Thyroid gland (tissue), 4 donors: ENCODE results near the gene CTU1. TPM values are rescaled to one million over a fixed set of nuclear protein-coding genes. Genes with fewer than 3 reads are reported as not detected.

Experiments
- DNase-seq, 2 donors: peaks; one replicate each; pipeline ENCODE4 v3.0.0-alpha.2; 2019
- H3K27ac ChIP-seq, 3 donors: fragments of 200-600 bp; sonication (generic); 1 replicate in 2 of 3; 2 replicates in 1 of 3; pipeline ENCODE4 v1.5.1; 2016 to 2019; ENCODE audit warnings: mild to moderate bottlenecking in 1 of 3, moderate library complexity in 1 of 3
- H3K27me3 ChIP-seq: fragments of 200-600 bp; sonication (generic); one replicate; pipeline ENCODE4 v1.5.1; 2019
- H3K36me3 ChIP-seq, 2 donors: fragments of 200-600 bp; sonication (generic); one replicate each; pipeline ENCODE4 v1.5.1; 2016 to 2019
- H3K4me1 ChIP-seq, 2 donors: fragments of 200-600 bp; sonication (generic); one replicate each; pipeline ENCODE4 v1.5.1; 2017 to 2019
- H3K4me3 ChIP-seq, 3 donors: fragments of 200-600 bp; sonication (generic); replicated peaks in 1 of 3; 1 replicate in 2 of 3; 2 replicates in 1 of 3; pipeline ENCODE4 v1.5.1; 2016; ENCODE audit warnings: mild to moderate bottlenecking in 1 of 3
- H3K9me3 ChIP-seq: fragments of 200-600 bp; sonication (generic); one replicate; pipeline ENCODE4 v1.5.1; 2017
- POLR2A ChIP-seq, 2 donors: fragments of 450-650 bp; IDR thresholded peaks; one replicate each; pipeline ENCODE4 v1.6.1; 2017; ENCODE audit warnings: antibody characterized with exemption in 2 of 2, mild to moderate bottlenecking in 2 of 2, moderate library complexity in 1 of 2
- WGBS, 2 donors: methylation state at CpG; one replicate each; pipeline ENCODE4 v1.1.5; 2017; 5-methylcytosine and 5-hydroxymethylcytosine counted together
- intact Hi-C: fragments of 100-400 bp; cut with DNase I; formaldehyde crosslinking; loops from one replicate; pipeline ENCODE4 v1.15.1; 2023
- total RNA-seq, 4 donors: library from RNA; depleted of rRNA; stranded (reverse); fragments of >200 nt; gene quantifications; one replicate each; pipeline ENCODE4 v1.2.3, GENCODE V29; 2016
- TF ChIP-seq, protein P1 (sequence below), 6 experiments: fragments of 200-600 bp in 3 of 6; fragments of 450-650 bp in 3 of 6; sonication (generic) in 3 of 6; IDR thresholded peaks; one replicate each; pipeline ENCODE4 v1.5.1; 2016 to 2019; ENCODE audit warnings: antibody characterized with exemption in 6 of 6, mild to moderate bottlenecking in 2 of 6, inconsistent platforms in 1 of 6, moderate library complexity in 1 of 6

CTU1 gene
- total RNA-seq, 4 donors from 2014 or later: 7.5 to 13.6 (median 9.3) TPM

- no peaks in the 10 kb centered on the region for H3K4me1 ChIP-seq
- no peak overlapping the region for H3K4me3 ChIP-seq
- WGBS, 2 donors: 84% methylated on average over 8 of the region's 8 CpGs
- DNase-seq: no peak
- intact Hi-C loops: no loop called here
- TF ChIP-seq POLR2A (IDR thresholded peaks at IDR 0.05): no peak
- TF ChIP-seq, protein P1, sequence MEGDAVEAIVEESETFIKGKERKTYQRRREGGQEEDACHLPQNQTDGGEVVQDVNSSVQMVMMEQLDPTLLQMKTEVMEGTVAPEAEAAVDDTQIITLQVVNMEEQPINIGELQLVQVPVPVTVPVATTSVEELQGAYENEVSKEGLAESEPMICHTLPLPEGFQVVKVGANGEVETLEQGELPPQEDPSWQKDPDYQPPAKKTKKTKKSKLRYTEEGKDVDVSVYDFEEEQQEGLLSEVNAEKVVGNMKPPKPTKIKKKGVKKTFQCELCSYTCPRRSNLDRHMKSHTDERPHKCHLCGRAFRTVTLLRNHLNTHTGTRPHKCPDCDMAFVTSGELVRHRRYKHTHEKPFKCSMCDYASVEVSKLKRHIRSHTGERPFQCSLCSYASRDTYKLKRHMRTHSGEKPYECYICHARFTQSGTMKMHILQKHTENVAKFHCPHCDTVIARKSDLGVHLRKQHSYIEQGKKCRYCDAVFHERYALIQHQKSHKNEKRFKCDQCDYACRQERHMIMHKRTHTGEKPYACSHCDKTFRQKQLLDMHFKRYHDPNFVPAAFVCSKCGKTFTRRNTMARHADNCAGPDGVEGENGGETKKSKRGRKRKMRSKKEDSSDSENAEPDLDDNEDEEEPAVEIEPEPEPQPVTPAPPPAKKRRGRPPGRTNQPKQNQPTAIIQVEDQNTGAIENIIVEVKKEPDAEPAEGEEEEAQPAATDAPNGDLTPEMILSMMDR (IDR thresholded peaks at IDR 0.05): no peak
- no peak overlapping the region for H3K27ac ChIP-seq
- H3K9me3 ChIP-seq: no peaks in the 10 kb centered on the region
- no peaks in the 10 kb centered on the region for H3K36me3 ChIP-seq
- no peaks in the 10 kb centered on the region for H3K27me3 ChIP-seq
Measured at GRCh38 chr19:51121257-51121656, 13.0 kb upstream of the CTU1 start.

GRCh38 chr19:51120160-51120559 lies 12.0 kb upstream of the CTU1 start:
- DNase-seq: no peak
- intact Hi-C loops: no loop called here
- Histone ChIP-seq H3K27ac (no peak overlapping the region), H3K27me3 (no peaks in the 10 kb centered on the region), H3K4me3 (no peak overlapping the region), H3K9me3 (no peaks in the 10 kb centered on the region), H3K36me3 (no peaks in the 10 kb centered on the region), H3K4me1 (no peaks in the 10 kb centered on the region)
- 85 to 91% methylated on average over 6 of the region's 6 CpGs for WGBS, 2 donors
- TF ChIP-seq, protein P1 (IDR thresholded peaks at IDR 0.05): no peak
- no peak for TF ChIP-seq POLR2A (IDR thresholded peaks at IDR 0.05)

- H3K9me3 ChIP-seq: no peaks in the 10 kb centered on the region
- H3K27me3 ChIP-seq: no peaks in the 10 kb centered on the region
- DNase-seq: no peak
- no peaks in the 10 kb centered on the region for H3K4me1 ChIP-seq
- TF ChIP-seq POLR2A (IDR thresholded peaks at IDR 0.05): no peak
- TF ChIP-seq, protein P1 (IDR thresholded peaks at IDR 0.05): no peak
- intact Hi-C loops: no loop called here
- no peak overlapping the region for H3K4me3 ChIP-seq
- H3K36me3 ChIP-seq: no peaks in the 10 kb centered on the region
- no peak overlapping the region for H3K27ac ChIP-seq
- 85 to 92% methylated on average over 6 of the region's 6 CpGs for WGBS, 2 donors
Measured at GRCh38 chr19:51119611-51120010, 11.4 kb upstream of the CTU1 start.

GRCh38 chr19:51119101-51119500 lies 10.9 kb upstream of the CTU1 start:
- no peak for TF ChIP-seq POLR2A (IDR thresholded peaks at IDR 0.05)
- TF ChIP-seq, protein P1 (IDR thresholded peaks at IDR 0.05): no peak
- no peak for DNase-seq
- intact Hi-C loops: no loop called here

DNA sequence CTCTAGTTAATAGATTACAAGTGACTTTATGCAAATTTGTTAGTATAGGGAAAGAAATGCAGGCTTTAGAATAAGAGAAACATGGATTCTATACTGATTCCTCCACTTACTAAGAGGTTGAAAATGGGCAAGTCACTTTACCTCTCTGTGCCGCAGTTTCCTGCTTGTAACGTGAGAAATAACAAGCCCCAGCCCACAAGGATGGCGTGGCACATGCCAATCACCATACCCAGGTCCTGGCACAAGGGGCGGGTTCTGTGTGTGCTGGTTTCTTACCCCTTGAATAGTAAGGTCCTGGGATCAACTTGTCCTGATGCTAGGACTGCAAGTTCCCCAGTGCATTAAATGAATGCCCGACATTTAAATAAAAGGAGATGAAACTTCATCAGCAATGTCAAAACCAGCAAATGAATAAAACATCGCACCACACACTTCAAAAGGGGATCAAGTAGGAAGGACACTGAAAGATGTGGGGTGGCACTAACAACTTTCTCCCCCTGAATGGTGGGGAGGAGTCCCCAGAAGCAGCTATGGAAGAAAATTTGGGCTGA lies 8.6 kb upstream of the CTU1 start:
- TF ChIP-seq, protein P1 (IDR thresholded peaks at IDR 0.05): no peak
- TF ChIP-seq POLR2A (IDR thresholded peaks at IDR 0.05): no peak
- intact Hi-C loops: no loop called here
- H3K4me1 ChIP-seq: no peaks in the 10 kb centered on the region
- DNase-seq: no peak
- H3K36me3 ChIP-seq: no peaks in the 10 kb centered on the region
- WGBS, 2 donors: 78 to 84% methylated on average over 6 of the region's 6 CpGs
- H3K27me3 ChIP-seq: no peaks in the 10 kb centered on the region
- H3K27ac ChIP-seq: no peak overlapping the region
- no peak overlapping the region for H3K4me3 ChIP-seq
- no peaks in the 10 kb centered on the region for H3K9me3 ChIP-seq

More at GRCh38 chr19:51119101-51119500, 10.9 kb upstream of the CTU1 start:
- H3K27me3 ChIP-seq: no peaks in the 10 kb centered on the region
- WGBS, 2 donors: 55 to 66% methylated on average over 4 of the region's 4 CpGs
- no peaks in the 10 kb centered on the region for H3K36me3 ChIP-seq
- no peak overlapping the region for H3K27ac ChIP-seq
- no peaks in the 10 kb centered on the region for H3K4me1 ChIP-seq
- no peak overlapping the region for H3K4me3 ChIP-seq
- H3K9me3 ChIP-seq: no peaks in the 10 kb centered on the region
